IPS DF 4.7 (cell line): ENCODE results near the gene LRRC25.

Source experiments
- DNase-seq: peaks from one replicate; pipeline ENCODE4 v3.0.0-alpha.2; 2013; ENCODE audit warnings: low spot score; ENCODE audit errors: extremely low read depth

LRRC25 gene

GRCh38 chr19:18435842-18436670 lies 38.6 kb upstream of the LRRC25 start:
- DNase-seq = no peak

GRCh38 chr19:18435178-18435841 lies 37.9 kb upstream of the LRRC25 start:
- no peak for DNase-seq

GRCh38 chr19:18434411-18435175 lies 37.2 kb upstream of the LRRC25 start:
- DNase-seq = no peak

- no peak for DNase-seq
Measured at GRCh38 chr19:18433735-18434398, 36.4 kb upstream of the LRRC25 start.

GRCh38 chr19:18433015-18433691 lies 35.7 kb upstream of the LRRC25 start:
- DNase-seq = no peak

- DNase-seq = no peak
Measured at GRCh38 chr19:18432275-18433014, 35.0 kb upstream of the LRRC25 start.

GRCh38 chr19:18431351-18432197 lies 34.2 kb upstream of the LRRC25 start:
- DNase-seq = no peak

- DNase-seq = no peak
Measured at GRCh38 chr19:18430417-18431144, 33.2 kb upstream of the LRRC25 start.

- no peak for DNase-seq
Measured at GRCh38 chr19:18429717-18430416, 32.4 kb upstream of the LRRC25 start.

- no peak for DNase-seq
Measured at GRCh38 chr19:18428787-18429674, 31.6 kb upstream of the LRRC25 start.

GRCh38 chr19:18428173-18428786 lies 30.9 kb upstream of the LRRC25 start:
- no peak for DNase-seq

- DNase-seq = no peak
Measured at GRCh38 chr19:18427743-18428113, 30.3 kb upstream of the LRRC25 start.

GRCh38 chr19:18427080-18427742 lies 29.8 kb upstream of the LRRC25 start:
- no peak for DNase-seq

- DNase-seq = no peak
Measured at GRCh38 chr19:18426416-18426767, 29.0 kb upstream of the LRRC25 start.

- DNase-seq = no peak
Measured at GRCh38 chr19:18425515-18426415, 28.3 kb upstream of the LRRC25 start.
